Measurements from ENCODE around the gene STRBP.
"Not testable (repeated sequence)": the region's sequence is repeated elsewhere in the genome, so short reads cannot be mapped to it uniquely, and the experiment has no call there.

Gene STRBP

DNA sequence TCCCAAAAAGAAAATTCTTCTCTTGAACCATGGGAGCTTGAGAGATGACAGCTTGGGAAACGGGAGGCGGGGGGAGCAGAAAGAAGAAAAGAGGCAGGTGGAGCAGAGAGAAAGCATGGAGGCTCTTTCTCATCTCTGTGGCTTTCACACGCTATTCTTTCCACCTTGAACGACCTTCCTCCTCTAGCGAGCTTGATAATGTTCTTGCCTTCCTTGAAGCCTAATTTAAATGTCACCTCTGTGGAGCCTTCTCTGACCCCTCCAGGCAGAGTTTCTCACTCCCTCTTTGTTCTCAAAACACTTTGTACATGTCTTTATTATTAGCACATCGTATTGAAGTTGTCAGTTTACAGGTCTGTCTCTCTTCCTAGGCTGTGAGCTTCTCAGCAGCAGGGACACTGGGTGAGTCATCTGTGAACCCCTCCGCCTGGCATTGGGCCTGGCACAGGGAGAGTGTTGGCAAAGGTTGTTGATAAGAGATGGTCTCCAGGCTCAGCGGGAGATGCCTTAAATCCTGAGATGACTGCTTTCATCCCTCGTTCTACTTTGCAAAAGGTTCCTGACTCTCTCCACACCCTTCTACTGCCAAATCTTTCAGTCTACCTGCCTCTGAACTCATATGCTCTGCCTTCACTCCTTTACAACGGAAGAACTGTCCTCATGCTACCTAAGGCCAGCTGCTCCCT is 14.1 kb upstream of the STRBP start:
- DNase-seq, result no peak

DNA sequence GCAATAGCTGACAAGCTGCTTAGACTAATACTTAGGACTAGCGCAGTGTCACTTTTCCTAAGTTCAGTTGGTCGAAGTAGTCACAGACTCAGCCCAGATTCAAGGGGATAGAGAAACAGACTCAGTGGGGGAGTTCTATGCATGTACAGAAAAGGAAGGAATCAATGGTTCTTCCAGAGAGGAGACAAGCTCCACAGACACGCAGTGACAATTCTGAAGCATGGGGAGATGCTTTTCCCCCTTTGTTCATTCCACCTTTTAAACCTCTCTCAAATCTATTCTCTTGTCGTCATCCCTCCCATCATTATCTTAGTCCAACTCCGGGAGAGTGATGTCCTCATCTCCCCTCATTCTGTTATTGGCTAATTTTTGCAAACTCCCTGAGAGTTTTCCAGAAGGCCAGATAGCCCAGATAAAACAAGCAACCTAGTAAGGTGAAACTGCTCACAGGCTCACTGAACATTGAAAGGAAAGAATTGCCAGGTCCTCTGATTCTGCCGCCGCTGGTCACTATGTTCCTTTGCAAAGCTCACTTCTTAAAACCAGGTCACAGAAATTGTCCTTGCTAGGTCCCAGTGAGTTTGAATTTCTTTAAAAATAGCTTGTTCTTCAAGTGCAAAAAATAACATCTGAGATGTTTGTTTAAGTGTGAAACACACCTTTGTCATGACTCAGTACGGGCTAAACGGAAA is 13.4 kb upstream of the STRBP start:
- no peak for DNase-seq

- DNase-seq, result not testable (repeated sequence)
These were observed 10.6 kb upstream of the STRBP start for GRCh38 chr9:123278879-123279493.

- no peak for DNase-seq
These were observed 10.0 kb upstream of the STRBP start for GRCh38 chr9:123278361-123278760.

GRCh38 chr9:123276551-123276950 is 8.2 kb upstream of the STRBP start:
- DNase-seq, result no peak

GRCh38 chr9:123271133-123271532 is 2.7 kb upstream of the STRBP start:
- not testable (repeated sequence) for DNase-seq

GRCh38 chr9:123269281-123269680 is 895 bp upstream of the STRBP start:
- no peak for DNase-seq

GRCh38 chr9:123268199-123268464 is 254 bp downstream of the STRBP start:
- DNase-seq, result peak; percentile 64

- no peak for DNase-seq
These were observed 746 bp downstream of the STRBP start for GRCh38 chr9:123267481-123268198.

DNA sequence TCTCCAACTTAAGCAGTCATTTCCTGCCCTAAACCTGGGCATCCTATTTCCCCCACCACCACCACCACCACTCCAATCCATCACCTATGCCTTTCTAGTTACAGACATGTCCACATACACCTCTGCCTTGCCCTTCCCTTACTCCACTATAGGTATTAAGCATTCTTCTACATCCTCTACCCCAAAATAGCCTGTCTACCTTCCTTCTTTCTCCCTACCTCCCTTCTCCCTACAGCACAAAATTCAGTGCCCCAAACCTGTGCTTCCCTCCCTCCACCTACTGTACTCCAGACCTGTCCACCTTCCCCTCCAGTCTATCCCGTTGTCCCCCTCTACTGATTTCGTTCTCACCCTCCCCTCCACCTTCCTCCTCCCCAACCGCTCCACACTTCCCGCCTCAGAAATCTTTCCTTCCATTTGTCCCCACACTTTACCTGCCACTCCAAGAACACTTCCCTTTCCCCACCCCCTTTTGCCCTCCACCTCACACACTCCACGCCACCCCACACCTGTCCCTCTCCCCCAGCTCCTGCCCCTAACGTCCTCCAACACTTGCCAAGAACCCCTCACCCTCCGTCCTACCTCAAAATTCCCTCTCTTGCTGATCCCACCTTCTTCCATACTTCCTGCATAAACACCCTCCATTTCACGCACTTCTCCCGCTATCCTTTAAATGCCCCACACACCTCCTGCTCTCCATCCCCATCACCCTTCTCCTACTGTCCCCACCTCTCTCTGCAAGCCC is 1.6 kb downstream of the STRBP start:
- no peak for DNase-seq

DNA sequence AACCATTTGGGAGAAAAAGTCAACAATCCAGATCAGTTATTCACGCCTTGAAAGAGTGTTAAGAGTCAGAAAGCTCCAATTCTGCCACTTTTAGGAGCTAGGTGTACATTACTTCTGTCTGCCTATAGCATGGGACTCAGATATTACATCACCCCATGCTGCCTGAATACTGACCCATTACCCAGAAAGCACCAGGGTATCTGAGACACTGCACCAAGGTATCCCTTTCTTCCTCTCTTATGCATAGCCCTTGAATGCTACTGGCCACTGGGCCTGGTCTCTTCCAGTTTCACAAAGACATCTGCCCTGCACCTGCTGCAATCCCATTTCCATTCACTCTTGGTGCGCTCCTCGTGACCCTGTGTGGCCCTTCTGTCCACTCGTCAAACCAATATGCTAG is 2.6 kb downstream of the STRBP start:
- peak; percentile 55 for DNase-seq

GRCh38 chr9:123263227-123263626 is 5.2 kb downstream of the STRBP start:
- DNase-seq, result no peak

- no peak for DNase-seq
These were observed 6.0 kb downstream of the STRBP start for GRCh38 chr9:123262338-123262737.

DNA sequence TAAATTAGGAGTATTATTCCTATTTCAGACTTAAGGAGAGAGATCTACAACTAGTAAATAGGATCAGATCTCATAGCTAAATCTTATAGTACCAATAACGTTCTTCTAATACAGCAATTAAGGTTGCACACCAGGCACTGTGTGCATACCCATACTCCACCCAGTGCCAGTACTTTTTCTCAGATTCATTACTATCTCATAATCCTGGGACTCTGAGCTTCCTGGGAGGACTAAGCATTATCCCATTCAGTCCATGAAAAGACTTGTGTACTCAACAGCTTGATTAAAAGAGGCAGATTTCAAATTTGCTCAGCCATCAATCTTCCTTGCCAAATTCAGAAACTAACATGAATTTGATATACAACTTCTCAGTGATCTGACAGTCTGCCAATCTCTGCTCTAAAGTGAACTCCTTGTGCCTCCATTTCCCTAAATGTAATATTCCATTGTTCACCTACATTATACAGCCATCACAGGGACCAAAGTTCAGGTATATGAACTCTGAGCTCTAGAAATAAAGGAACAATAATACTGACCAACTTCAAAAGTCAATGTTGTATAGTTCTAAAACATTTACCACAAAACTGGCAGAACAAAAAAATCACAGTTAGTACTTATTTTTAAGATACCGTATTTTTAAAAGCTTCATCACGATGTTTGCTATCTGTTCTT is 7.2 kb downstream of the STRBP start:
- no peak for DNase-seq

DNA sequence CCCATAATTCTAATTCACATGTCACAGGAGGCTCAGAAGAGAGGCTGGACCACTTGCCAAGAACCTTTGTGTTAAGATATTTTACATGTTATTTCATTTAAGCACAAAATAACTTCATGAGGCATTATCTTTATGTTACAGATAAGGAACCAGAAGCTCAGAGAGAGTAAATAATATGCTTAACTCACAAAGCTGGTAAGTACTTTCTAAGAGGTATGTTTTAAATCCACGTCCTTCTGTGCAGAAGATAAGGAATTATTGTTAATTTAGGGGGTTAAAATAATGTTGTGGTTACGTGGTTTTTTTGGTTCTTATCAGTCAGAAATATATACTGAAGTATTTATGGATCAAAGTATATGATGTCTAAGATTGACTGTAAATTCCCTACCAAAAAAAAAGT is 8.0 kb downstream of the STRBP start:
- DNase-seq, result peak; percentile 12

- no peak for DNase-seq
These were observed 11.1 kb downstream of the STRBP start for GRCh38 chr9:123257276-123257675.

GRCh38 chr9:123255718-123256117 is 12.7 kb downstream of the STRBP start:
- DNase-seq, result no peak

GRCh38 chr9:123253204-123253603 is 15.2 kb downstream of the STRBP start:
- no peak for DNase-seq

GRCh38 chr9:123251741-123252140 is 16.6 kb downstream of the STRBP start:
- no peak for DNase-seq

GRCh38 chr9:123251324-123251723 is 17.1 kb downstream of the STRBP start:
- DNase-seq, result no peak

GRCh38 chr9:123250504-123250903 is 17.9 kb downstream of the STRBP start:
- no peak for DNase-seq

DNA sequence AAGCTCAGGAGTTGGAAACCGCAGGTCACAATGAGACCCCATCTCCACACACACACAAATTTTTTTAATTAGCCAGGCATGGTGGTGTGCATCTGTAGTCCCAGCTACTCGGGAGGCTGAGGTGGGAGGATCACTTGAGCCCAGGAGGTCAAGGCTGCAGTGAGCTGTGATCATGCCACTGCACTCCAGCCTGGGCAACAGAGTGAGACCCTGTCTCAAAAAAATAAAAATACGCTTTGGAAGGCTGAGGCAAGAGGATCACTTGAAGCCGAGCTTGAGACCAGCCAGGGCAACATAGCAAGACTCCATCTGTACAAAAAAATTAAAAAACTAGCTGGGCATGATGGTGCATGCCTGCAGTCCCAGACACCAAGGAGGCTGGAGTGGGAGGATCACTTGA is 19.2 kb downstream of the STRBP start:
- DNase-seq, result not testable (repeated sequence)

- DNase-seq, result no peak
These were observed 19.8 kb downstream of the STRBP start for GRCh38 chr9:123248630-123249029.

All from OCI-M1 (cell line).